ENCODE results near the gene OGA.

The OGA gene

GRCh38 chr10:101818119-101818871, at the start of gene OGA:
OGA (minus strand) TSS chr10:101818444; CDS start chr10:101818022, 422 bp downstream.
- peak in 1 of 2 experiments; percentile 5 for TF ChIP-seq CTCF (IDR thresholded peaks at IDR 0.05)
- peak within 1 kb of the TSS; percentile 96 to 99 for H3K4me3 ChIP-seq
- DNase-seq = peak; percentile 99
- H3K27me3 ChIP-seq = no peaks in the 10 kb centered on the region
- H3K36me3 ChIP-seq = no peaks in the 10 kb centered on the region
- H3K9me3 ChIP-seq = no peaks in the 10 kb centered on the region
- intact Hi-C loops (cut with DNase I; ENCODE audit: low total_unique reads) = no loop called here
- H3K4me1 ChIP-seq = peaks cover 0 to 34% (median 20%) of the 10 kb centered on the region in 4 donors
- H3K27ac ChIP-seq = peak within 1 kb of the TSS; percentile 98

GRCh38 chr10:101867931-101868330, 49.7 kb upstream of the OGA start:
- DNase-seq = no peak
- TF ChIP-seq CTCF (IDR thresholded peaks at IDR 0.05) = no peak
- H3K9me3 ChIP-seq = no peaks in the 10 kb centered on the region
- intact Hi-C loops (cut with DNase I; ENCODE audit: low total_unique reads) = no loop called here
- no peaks in the 10 kb centered on the region for H3K4me1 ChIP-seq
- H3K27me3 ChIP-seq = no peaks in the 10 kb centered on the region
- H3K4me3 ChIP-seq = no peak overlapping the region
- peaks cover under 1 to 4% (median 3%) of the 10 kb centered on the region in 3 donors for H3K36me3 ChIP-seq
- H3K27ac ChIP-seq = no peak overlapping the region

GRCh38 chr10:101859530-101859929, 41.3 kb upstream of the OGA start:
- intact Hi-C loops (cut with DNase I; ENCODE audit: low total_unique reads) = no loop called here
- H3K4me3 ChIP-seq = no peak overlapping the region
- no peaks in the 10 kb centered on the region for H3K27me3 ChIP-seq
- H3K9me3 ChIP-seq = no peaks in the 10 kb centered on the region
- H3K36me3 ChIP-seq = peaks cover 0 to 13% (median 4%) of the 10 kb centered on the region in 3 donors
- no peak for TF ChIP-seq CTCF (IDR thresholded peaks at IDR 0.05)
- H3K4me1 ChIP-seq = no peaks in the 10 kb centered on the region
- no peak overlapping the region for H3K27ac ChIP-seq
- DNase-seq = no peak

- no peak for TF ChIP-seq CTCF (IDR thresholded peaks at IDR 0.05)
- intact Hi-C loops (cut with DNase I; ENCODE audit: low total_unique reads) = no loop called here
- H3K27ac ChIP-seq = no peak overlapping the region
These were observed 40.7 kb upstream of the OGA start for GRCh38 chr10:101858723-101859500.

GRCh38 chr10:101857802-101858476, 39.7 kb upstream of the OGA start:
- H3K27ac ChIP-seq = no peak overlapping the region
- DNase-seq = no peak
- H3K9me3 ChIP-seq = no peaks in the 10 kb centered on the region
- peaks cover 0 to 13% (median 4%) of the 10 kb centered on the region in 3 donors for H3K36me3 ChIP-seq
- intact Hi-C loops (cut with DNase I; ENCODE audit: low total_unique reads) = no loop called here
- no peaks in the 10 kb centered on the region for H3K4me1 ChIP-seq
- no peak overlapping the region for H3K4me3 ChIP-seq
- no peak for TF ChIP-seq CTCF (IDR thresholded peaks at IDR 0.05)
- no peaks in the 10 kb centered on the region for H3K27me3 ChIP-seq

More at GRCh38 chr10:101858723-101859500, 40.7 kb upstream of the OGA start:
- H3K4me1 ChIP-seq = no peaks in the 10 kb centered on the region
- H3K9me3 ChIP-seq = no peaks in the 10 kb centered on the region
- no peaks in the 10 kb centered on the region for H3K27me3 ChIP-seq
- no peak overlapping the region for H3K4me3 ChIP-seq
- peaks cover 0 to 13% (median 4%) of the 10 kb centered on the region in 3 donors for H3K36me3 ChIP-seq
- no peak for DNase-seq

All from tibial artery (tissue), 4 donors.